Activated CD8-positive, alpha-beta memory T cell treated with anti-CD3 and anti-CD28 coated beads for 1 hour (primary cell): Measurements from ENCODE around the gene PTGER4.
"Not testable (repeated sequence)": the region's sequence is repeated elsewhere in the genome, so short reads cannot be mapped to it uniquely, and the experiment has no call there.

ENCODE experiments used
- DNase-seq, 2 donors: peaks; one replicate each; pipeline ENCODE4 v3.0.0-alpha.2; 2020; ENCODE audit warnings: low read depth in 1 of 2; ENCODE audit errors: extremely low read depth in 1 of 2

Gene PTGER4

GRCh38 chr5:40688996-40689395, 9.3 kb downstream of the PTGER4 start:
- no peak for DNase-seq

- DNase-seq, result no peak
Measured at GRCh38 chr5:40689438-40689837, 9.7 kb downstream of the PTGER4 start.

- DNase-seq, result no peak
Measured at GRCh38 chr5:40690267-40690666, 10.6 kb downstream of the PTGER4 start.

- no peak for DNase-seq
Measured at GRCh38 chr5:40691894-40692293, 12.2 kb downstream of the PTGER4 start.

GRCh38 chr5:40694433-40694832, 14.7 kb downstream of the PTGER4 start:
- DNase-seq, result no peak

GRCh38 chr5:40700116-40700782, 20.5 kb downstream of the PTGER4 start:
- no peak for DNase-seq

- DNase-seq, result not testable (repeated sequence)
Measured at GRCh38 chr5:40702027-40702426, 22.3 kb downstream of the PTGER4 start.

- not testable (repeated sequence) for DNase-seq
Measured at GRCh38 chr5:40705484-40705883, 25.8 kb downstream of the PTGER4 start.

GRCh38 chr5:40710575-40710974, 30.9 kb downstream of the PTGER4 start:
- DNase-seq, result not testable (repeated sequence)

GRCh38 chr5:40714001-40714400, 34.3 kb downstream of the PTGER4 start:
- DNase-seq, result no peak

- DNase-seq, result no peak
Measured at GRCh38 chr5:40716000-40716399, 36.3 kb downstream of the PTGER4 start.

- no peak for DNase-seq
Measured at GRCh38 chr5:40716590-40716989, 36.9 kb downstream of the PTGER4 start.

- no peak for DNase-seq
Measured at GRCh38 chr5:40717281-40717680, 37.6 kb downstream of the PTGER4 start.

- DNase-seq, result no peak
Measured at GRCh38 chr5:40720069-40720468, 40.4 kb downstream of the PTGER4 start.

GRCh38 chr5:40722497-40722911, 42.8 kb downstream of the PTGER4 start:
- DNase-seq, result not testable (repeated sequence)

- DNase-seq, result no peak
Measured at GRCh38 chr5:40733434-40733833, 53.7 kb downstream of the PTGER4 start.

- DNase-seq, result no peak
Measured at GRCh38 chr5:40733879-40734563, 54.3 kb downstream of the PTGER4 start.

GRCh38 chr5:40734986-40735385, 55.3 kb downstream of the PTGER4 start:
- DNase-seq, result no peak

GRCh38 chr5:40735609-40736008, 55.9 kb downstream of the PTGER4 start:
- DNase-seq, result no peak

- no peak for DNase-seq
Measured at GRCh38 chr5:40736103-40736875, 56.6 kb downstream of the PTGER4 start.

- DNase-seq, result no peak
Measured at GRCh38 chr5:40738502-40738901, 58.8 kb downstream of the PTGER4 start.
